SK-N-SH (cell line): ENCODE data around the gene FAM199X. TPM values are rescaled to one million over a fixed set of nuclear protein-coding genes. Genes with fewer than 3 reads are reported as not detected.
"Not testable (repeated sequence)": the region's sequence is repeated elsewhere in the genome, so short reads cannot be mapped to it uniquely, and the experiment has no call there.

ENCODE experiments used
- CTCF ChIA-PET: fragments of 300-600, 350-600 bp; formaldehyde crosslinking; extraction: SDS; loops from one replicate; lab custom pipeline; 2021; lab: Yijun Ruan, JAX
- POLR2A ChIA-PET: fragments of 350-600 bp; sonication (Branson Sonifier 250); formaldehyde crosslinking; extraction: SDS; loops from one replicate; lab custom pipeline; 2020; ENCODE audit warnings: antibody characterized with exemption, inconsistent platforms; lab: Yijun Ruan, JAX
- DNase-seq: peaks from one replicate; pipeline ENCODE4 v3.0.0; 2012
- H2AFZ ChIP-seq: fragments of 200-600 bp; sonication (generic); 2 replicates; pipeline ENCODE4 v1.8.1; 2016; ENCODE audit warnings: antibody characterized with exemption, mild to moderate bottlenecking, low read depth
- H3F3A ChIP-seq: fragments of 200-600 bp; sonication (generic); replicated peaks from 2 replicates; pipeline ENCODE3; 2016; ENCODE audit warnings: antibody characterized with exemption, mild to moderate bottlenecking; ENCODE audit not compliant: insufficient read depth
- H3K27ac ChIP-seq, 2 experiments: fragments of 200-500 bp in 1 of 2; fragments of 200-600 bp in 1 of 2; sonication (Bioruptor generic) in 1 of 2; sonication (generic), shearing (Covaris generic) in 1 of 2; 2 replicates each; pipeline versions ENCODE4 v1.5.1 to v1.6.1; 2014 to 2016; ENCODE audit warnings: low read depth in 2 of 2, inconsistent platforms in 1 of 2, low read length in 1 of 2, mild to moderate bottlenecking in 1 of 2, mixed read lengths in 1 of 2
- H3K27me3 ChIP-seq: fragments of 200-600 bp; sonication (generic), shearing (Covaris generic); 2 replicates; pipeline ENCODE4 v1.6.1; 2016; ENCODE audit warnings: mixed run types; ENCODE audit not compliant: insufficient read depth
- H3K36me3 ChIP-seq, 2 experiments: fragments of 200-500 bp in 1 of 2; fragments of 200-600 bp in 1 of 2; sonication (Bioruptor generic) in 1 of 2; sonication (generic) in 1 of 2; replicated peaks in 1 of 2; 2 replicates each; pipeline versions ENCODE3 to v1.5.1; 2014 to 2016; ENCODE audit warnings: low read length in 1 of 2, mild to moderate bottlenecking in 1 of 2; ENCODE audit not compliant: insufficient read depth in 2 of 2, control insufficient read depth in 1 of 2
- H3K4me1 ChIP-seq, 2 experiments: fragments of 200-500 bp in 1 of 2; fragments of 200-600 bp in 1 of 2; sonication (Bioruptor generic) in 1 of 2; sonication (generic), shearing (Covaris generic) in 1 of 2; 2 replicates each; pipeline versions ENCODE4 v1.5.1 to v1.6.1; 2014 to 2016; ENCODE audit warnings: low read depth in 1 of 2, low read length in 1 of 2, mixed run types in 1 of 2; ENCODE audit not compliant: insufficient read depth in 2 of 2, control insufficient read depth in 1 of 2
- H3K4me2 ChIP-seq: fragments of 200-600 bp; sonication (generic), shearing (Covaris generic); 2 replicates; pipeline ENCODE4 v1.6.1; 2017; ENCODE audit warnings: mixed run types
- H3K4me3 ChIP-seq, 2 experiments: fragments of 200-500 bp in 1 of 2; fragments of 200-600 bp in 1 of 2; sonication (Bioruptor generic) in 1 of 2; sonication (generic), shearing (Covaris generic) in 1 of 2; 2 replicates each; pipeline versions ENCODE4 v1.5.1 to v1.8.1; 2014 to 2016; ENCODE audit warnings: low read depth in 2 of 2, inconsistent platforms in 1 of 2, low read length in 1 of 2, mild to moderate bottlenecking in 1 of 2, mixed read lengths in 1 of 2, moderate library complexity in 1 of 2
- H3K79me2 ChIP-seq: fragments of 200-600 bp; sonication (generic); 2 replicates; pipeline ENCODE4 v1.8.1; 2017; ENCODE audit warnings: mild to moderate bottlenecking; ENCODE audit not compliant: insufficient read depth
- H3K9ac ChIP-seq: fragments of 200-600 bp; sonication (generic); 2 replicates; pipeline ENCODE4 v1.6.1; 2017; ENCODE audit warnings: mixed run types
- H3K9me2 ChIP-seq: fragments of 200-600 bp; sonication (generic); 2 replicates; pipeline ENCODE4 v1.6.1; 2017; ENCODE audit warnings: mixed run types
- H3K9me3 ChIP-seq: fragments of 200-600 bp; sonication (generic); 2 replicates; pipeline ENCODE4 v1.6.1; 2017; ENCODE audit warnings: mixed run types, mild to moderate bottlenecking, moderate library complexity
- H4K20me1 ChIP-seq: fragments of 200-600 bp; sonication (generic); 2 replicates; pipeline ENCODE4 v1.6.1; 2017; ENCODE audit warnings: mild to moderate bottlenecking, mixed run types; ENCODE audit not compliant: insufficient read depth
- MEF2A ChIP-seq: IDR thresholded peaks from 2 replicates; pipeline ENCODE4 v1.4.0; 2012; ENCODE audit warnings: low read depth, borderline replicate concordance
- POLR2AphosphoS5 ChIP-seq: IDR thresholded peaks from 2 replicates; pipeline ENCODE4 v1.6.1; 2012; ENCODE audit warnings: low read depth, low read length
- RAD21 ChIP-seq: IDR thresholded peaks from 2 replicates; pipeline ENCODE4 v1.6.1; 2012; ENCODE audit warnings: mild to moderate bottlenecking, low read length
- RCOR1 ChIP-seq: fragments of 150-350 bp; IDR thresholded peaks from 2 replicates; pipeline ENCODE4 v1.6.1; 2017; ENCODE audit warnings: antibody characterized with exemption, low read length
- RFX5 ChIP-seq: IDR thresholded peaks from 2 replicates; pipeline ENCODE4 v1.6.1; 2012; ENCODE audit warnings: mild to moderate bottlenecking, improper control_type of control experiment, low read length
- SIN3A ChIP-seq: IDR thresholded peaks from 2 replicates; pipeline ENCODE4 v1.6.1; 2012; ENCODE audit warnings: low read depth, mild to moderate bottlenecking, low read length, moderate library complexity, borderline replicate concordance
- SMC3 ChIP-seq: IDR thresholded peaks from 2 replicates; pipeline ENCODE4 v1.6.1; 2012; ENCODE audit warnings: low read depth, low read length, improper control_type of control experiment
- TCF12 ChIP-seq: IDR thresholded peaks from 2 replicates; pipeline ENCODE4 v1.4.0; 2012
- TEAD4 ChIP-seq: IDR thresholded peaks from 2 replicates; pipeline ENCODE4 v1.4.0; 2012; ENCODE audit warnings: mild to moderate bottlenecking, borderline replicate concordance; ENCODE audit not compliant: insufficient read depth
- YY1 ChIP-seq: IDR thresholded peaks from 2 replicates; pipeline ENCODE4 v1.4.0; 2012; ENCODE audit warnings: low read depth, mild to moderate bottlenecking
- WGBS: methylation state at CpG from one replicate; pipeline ENCODE4 v1.1.6; 2017; ENCODE audit warnings: low lambda C conversion rate; 5-methylcytosine and 5-hydroxymethylcytosine counted together
- polyA plus RNA-seq, 3 experiments: library from polyadenylated mRNA; depleted of rRNA; stranded (reverse); fragments of >200 nt; gene quantifications; 2 replicates each; pipeline ENCODE4 v1.2.3, GENCODE V29; 2012
- TF ChIP-seq, protein P1 (sequence below): fragments of 150-350 bp; IDR thresholded peaks from 2 replicates; pipeline ENCODE4 v1.6.1; 2017; ENCODE audit warnings: antibody characterized with exemption, low read length, low read depth, borderline replicate concordance
- TF ChIP-seq, protein P2 (sequence below): fragments of 150-350 bp; IDR thresholded peaks from 2 replicates; pipeline ENCODE4 v1.6.1; 2016; ENCODE audit warnings: mild to moderate bottlenecking, low read depth, low read length

FAM199X gene
- polyA plus RNA-seq, 1 of the 3 experiments (the other 2 are of a cell fraction), result 2.2 TPM

DNA sequence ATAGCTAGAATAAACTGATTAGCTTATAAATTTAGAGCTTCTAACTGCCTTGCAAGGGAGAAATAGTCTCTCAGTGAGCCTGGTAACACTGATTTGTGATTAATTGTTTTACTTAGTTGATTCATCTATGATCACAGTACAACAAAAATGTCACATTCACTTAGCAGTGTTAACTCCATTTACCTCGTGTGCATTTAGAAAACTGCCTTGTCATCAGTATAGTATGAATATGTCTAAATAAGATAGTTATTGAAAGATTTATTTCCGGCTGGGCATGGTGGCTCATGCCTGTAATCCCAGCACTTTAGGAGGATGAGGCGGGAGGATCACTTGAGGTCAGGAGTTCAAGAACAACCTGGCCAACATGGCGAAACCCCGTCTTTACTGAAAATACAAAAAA is 39.3 kb downstream of the FAM199X start (continued):
- no peak for TF ChIP-seq SIN3A
- TF ChIP-seq RFX5, result no peak

DNA sequence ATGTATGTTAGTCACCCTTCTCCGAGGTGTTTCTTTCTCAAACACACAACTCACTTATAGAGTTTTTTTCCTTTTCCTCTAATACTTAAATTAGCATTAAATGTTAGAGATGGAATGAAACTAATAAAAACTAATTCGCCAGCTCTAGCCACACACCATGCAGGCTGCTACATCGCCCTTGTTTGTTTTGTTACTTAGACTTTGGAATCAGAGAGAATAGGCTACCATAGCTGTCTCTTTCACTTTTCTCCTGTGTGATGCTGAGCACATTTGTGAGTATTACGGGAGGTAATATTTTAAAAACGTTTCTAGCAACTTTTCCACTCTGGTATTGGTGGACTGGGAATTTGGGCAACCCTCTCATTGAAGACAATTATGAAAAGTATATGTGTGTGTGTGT is 44.9 kb downstream of the FAM199X start:
- TF ChIP-seq, protein P1, sequence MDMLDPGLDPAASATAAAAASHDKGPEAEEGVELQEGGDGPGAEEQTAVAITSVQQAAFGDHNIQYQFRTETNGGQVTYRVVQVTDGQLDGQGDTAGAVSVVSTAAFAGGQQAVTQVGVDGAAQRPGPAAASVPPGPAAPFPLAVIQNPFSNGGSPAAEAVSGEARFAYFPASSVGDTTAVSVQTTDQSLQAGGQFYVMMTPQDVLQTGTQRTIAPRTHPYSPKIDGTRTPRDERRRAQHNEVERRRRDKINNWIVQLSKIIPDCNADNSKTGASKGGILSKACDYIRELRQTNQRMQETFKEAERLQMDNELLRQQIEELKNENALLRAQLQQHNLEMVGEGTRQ, result no peak
- no peak for TF ChIP-seq YY1
- TF ChIP-seq TCF12, result no peak
- no peak for TF ChIP-seq RCOR1
- TF ChIP-seq RAD21, result no peak
- no peak for TF ChIP-seq TEAD4
- no peak for TF ChIP-seq POLR2AphosphoS5
- TF ChIP-seq, protein P2, sequence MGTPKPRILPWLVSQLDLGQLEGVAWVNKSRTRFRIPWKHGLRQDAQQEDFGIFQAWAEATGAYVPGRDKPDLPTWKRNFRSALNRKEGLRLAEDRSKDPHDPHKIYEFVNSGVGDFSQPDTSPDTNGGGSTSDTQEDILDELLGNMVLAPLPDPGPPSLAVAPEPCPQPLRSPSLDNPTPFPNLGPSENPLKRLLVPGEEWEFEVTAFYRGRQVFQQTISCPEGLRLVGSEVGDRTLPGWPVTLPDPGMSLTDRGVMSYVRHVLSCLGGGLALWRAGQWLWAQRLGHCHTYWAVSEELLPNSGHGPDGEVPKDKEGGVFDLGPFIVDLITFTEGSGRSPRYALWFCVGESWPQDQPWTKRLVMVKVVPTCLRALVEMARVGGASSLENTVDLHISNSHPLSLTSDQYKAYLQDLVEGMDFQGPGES, result no peak
- no peak for TF ChIP-seq MEF2A
- no peak for TF ChIP-seq SMC3
- ChIA-PET CTCF (interaction anchor here (3.9 kb wide), 1 partner anchor 16 kb away, joined by 10 read pairs; no protein-coding TSS in a partner anchor), POLR2A (no interaction called here)
- Histone ChIP-seq H4K20me1 (no peaks in the 10 kb centered on the region), H3K4me3 (no peak overlapping the region), H3K4me2 (no peak overlapping the region), H3K9me3 (no peaks in the 10 kb centered on the region), H3K27me3 (peaks cover 4% of the 10 kb centered on the region; the same call in 1 of the 2 replicates), H2AFZ (no peak overlapping the region), H3F3A (no peaks in the 10 kb centered on the region), H3K4me1 (no peaks in the 10 kb centered on the region), H3K27ac (no peak overlapping the region), H3K9me2 (no peaks in the 10 kb centered on the region), H3K9ac (no peak overlapping the region), H3K36me3 (peaks cover 0 to 3% of the 10 kb centered on the region in 2 experiments), H3K79me2 (no peaks in the 10 kb centered on the region)
- WGBS, result 26% methylated on average over 5 of the region's 5 CpGs
- DNase-seq, result no peak

DNA sequence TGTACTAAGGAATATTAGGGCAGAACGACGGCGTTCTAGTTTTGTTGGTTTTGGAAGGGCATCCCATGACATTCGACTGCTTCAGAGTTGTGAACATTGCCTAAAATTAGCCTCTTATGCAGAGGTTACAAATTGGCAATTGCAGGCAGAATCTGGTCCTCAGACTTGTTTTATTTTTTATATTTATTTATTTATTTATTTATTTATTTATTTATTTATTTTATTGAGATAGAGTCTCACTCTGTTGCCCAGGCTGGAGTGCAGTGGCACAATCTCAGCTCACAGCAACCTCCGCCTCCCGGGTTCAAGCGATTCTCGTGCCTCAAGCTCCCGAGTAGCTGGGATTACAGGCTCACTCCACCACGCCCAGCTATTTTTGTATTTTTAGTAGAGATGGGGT is 63.8 kb downstream of the FAM199X start:
- H3K4me3 ChIP-seq, H3F3A ChIP-seq, H3K36me3 ChIP-seq, DNase-seq, POLR2A ChIA-PET, H4K20me1 ChIP-seq, H3K9me3 ChIP-seq, H3K79me2 ChIP-seq, H3K4me1 ChIP-seq, H2AFZ ChIP-seq, H3K4me2 ChIP-seq, H3K9me2 ChIP-seq, H3K9ac ChIP-seq, H3K27me3 ChIP-seq, H3K27ac ChIP-seq: not testable (repeated sequence)
- CTCF ChIA-PET, result interaction anchor here (1.4 kb wide), 1 partner anchor 35 kb away, joined by 4 read pairs; no protein-coding TSS in a partner anchor
- WGBS, result 49% methylated on average over 10 of the region's 10 CpGs

Other genes starting within 250 kb of the FAM199X start
- gene TMSB15B, start 203.8 kb upstream of the FAM199X start, polyA plus RNA-seq (2012; rRNA removed), result 13.1 and 15.2 TPM in 2 replicates
- gene H2BW1, start 152.7 kb upstream of the FAM199X start, polyA plus RNA-seq (2012; rRNA removed), result not detected in 2 replicates
- not detected in 2 replicates for gene H2BW2, start 126.5 kb upstream of the FAM199X start, polyA plus RNA-seq (2012; rRNA removed)
- 2.9 and 4.4 TPM in 2 replicates for gene TMSB15C, start 90.2 kb upstream of the FAM199X start, polyA plus RNA-seq (2012; rRNA removed)
- 5.9 and 7.5 TPM in 2 replicates for gene ZCCHC18, start 53.9 kb upstream of the FAM199X start, polyA plus RNA-seq (2012; rRNA removed)
- gene SLC25A53, start 9.4 kb upstream of the FAM199X start, polyA plus RNA-seq (2012; rRNA removed), result 5.6 and 5.9 TPM in 2 replicates
- not detected in 2 replicates for gene ESX1, start 88.5 kb downstream of the FAM199X start, polyA plus RNA-seq (2012; rRNA removed)